ENCODE measurements around the gene SCN2A. TPM values are rescaled to one million over a fixed set of nuclear protein-coding genes. Genes with fewer than 3 reads are reported as not detected.
"Not testable (repeated sequence)": the region's sequence is repeated elsewhere in the genome, so short reads cannot be mapped to it uniquely, and the experiment has no call there.

The SCN2A gene
- total RNA-seq, 1 donor from 2014 or later = 0.56 TPM

DNA sequence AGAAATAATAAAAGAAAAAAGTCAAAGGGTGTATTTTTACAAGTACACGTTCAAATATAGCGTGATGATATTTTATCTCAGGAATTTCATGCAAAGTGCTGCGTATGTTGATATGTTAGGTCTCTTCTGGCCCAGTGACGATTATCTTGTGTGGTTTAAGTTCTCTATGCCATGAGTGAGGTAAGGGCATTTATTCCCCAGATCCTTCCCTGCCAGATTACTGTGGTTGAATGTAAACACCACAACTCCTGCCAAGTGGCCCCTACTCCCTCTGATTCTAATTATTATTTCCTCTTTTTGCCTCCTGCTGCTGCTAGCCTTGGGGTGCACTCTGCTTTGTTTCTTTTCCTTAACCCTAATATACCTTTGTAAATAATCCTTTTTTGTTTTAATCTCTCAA lies 12.2 kb downstream of the SCN2A start:
- no peak for DNase-seq (ENCODE audit: low read depth)

DNA sequence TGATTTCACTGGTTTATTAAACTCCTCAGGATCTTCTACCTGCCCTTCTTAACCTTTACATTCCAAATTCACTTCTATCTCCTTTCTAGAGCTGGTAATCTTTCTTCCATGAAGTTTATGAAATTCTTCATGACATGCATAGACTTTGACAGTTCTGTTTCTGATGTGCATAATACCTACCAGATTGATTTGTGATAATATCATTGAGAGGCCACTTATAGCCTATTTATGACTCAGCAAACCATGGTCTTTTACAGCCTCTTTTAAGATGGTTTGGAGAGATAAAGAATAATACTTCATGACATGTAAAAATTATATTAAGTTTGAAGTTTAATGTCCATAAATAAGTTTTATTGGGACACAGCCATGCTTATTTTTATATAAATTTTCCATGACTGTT lies 14.0 kb downstream of the SCN2A start:
- no peak for DNase-seq (ENCODE audit: low read depth)

DNA sequence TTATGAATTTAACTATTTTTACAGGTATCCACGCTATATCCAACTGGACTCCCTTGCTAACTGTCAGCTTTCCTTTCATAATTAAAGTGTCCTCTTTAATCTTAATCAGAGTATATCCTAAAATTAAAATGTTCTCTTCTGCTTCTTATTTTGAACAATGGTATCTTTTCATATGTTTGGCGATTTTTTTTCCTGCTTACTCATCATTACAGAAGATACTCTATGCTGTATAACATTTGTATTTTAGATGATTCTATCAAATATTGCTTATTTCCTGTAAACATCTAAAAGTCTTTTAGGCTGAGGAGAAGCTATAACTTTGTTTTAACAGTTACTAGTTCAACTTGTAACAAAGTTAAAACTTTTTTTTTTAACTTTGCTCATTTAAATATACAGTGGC lies 17.4 kb downstream of the SCN2A start:
- DNase-seq (ENCODE audit: low read depth) = no peak

DNA sequence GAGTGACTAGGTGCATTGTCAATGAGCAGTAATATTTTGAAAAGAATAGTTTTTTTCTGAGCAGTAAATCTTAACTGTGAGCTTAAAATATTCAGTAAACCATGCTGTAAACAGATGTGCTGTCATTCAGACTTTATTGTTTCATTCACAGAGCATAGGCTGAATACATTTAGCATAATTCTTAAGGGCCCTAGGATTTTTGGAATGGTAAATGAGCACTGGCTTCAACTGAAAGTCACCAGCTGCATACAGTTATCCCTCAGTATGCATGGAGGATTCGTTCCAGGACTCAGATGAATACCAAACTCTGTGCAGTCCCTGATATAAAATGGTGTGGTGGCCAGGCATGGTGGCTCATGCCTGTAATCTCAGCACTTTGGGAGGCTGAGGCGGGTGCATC lies 21.1 kb downstream of the SCN2A start:
- DNase-seq (ENCODE audit: low read depth) = not testable (repeated sequence)

DNA sequence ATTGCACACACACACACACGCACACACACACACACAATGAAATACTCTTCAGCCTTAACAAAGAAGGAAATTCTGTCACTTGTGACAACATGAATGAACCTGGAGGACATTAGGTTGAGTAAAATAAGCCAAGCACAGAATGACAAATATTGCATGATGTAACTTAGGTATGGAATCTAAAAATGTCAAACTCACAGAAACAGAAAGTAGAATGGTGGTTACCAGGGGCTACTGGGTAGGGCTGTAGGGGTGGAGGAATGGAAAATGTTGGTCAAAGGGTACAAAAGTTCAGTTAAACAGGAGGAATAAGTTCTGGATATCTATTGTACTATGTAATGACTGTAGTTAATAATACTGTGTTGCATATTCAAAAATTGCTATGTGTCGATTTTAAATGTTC lies 29.5 kb downstream of the SCN2A start:
- DNase-seq (ENCODE audit: low read depth) = no peak

DNA sequence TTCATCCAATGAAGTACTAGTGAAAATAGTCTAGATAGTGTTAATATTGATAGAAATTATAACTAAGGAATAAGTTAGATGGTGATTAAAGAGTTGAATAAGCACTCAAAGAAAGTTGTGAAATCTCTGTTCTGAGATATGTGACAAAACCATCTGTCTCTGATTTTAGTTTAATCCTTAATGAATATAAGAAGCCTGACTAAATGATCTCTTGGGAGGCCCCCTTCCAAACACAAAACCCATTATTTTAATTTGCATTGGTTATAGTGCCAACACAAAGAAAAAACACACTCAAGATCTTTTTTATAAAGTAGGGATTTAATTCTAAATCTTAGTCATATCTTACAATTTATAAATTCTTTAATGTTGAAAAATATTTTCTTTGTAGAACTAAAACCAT lies 34.0 kb downstream of the SCN2A start:
- no peak for DNase-seq (ENCODE audit: low read depth)

DNA sequence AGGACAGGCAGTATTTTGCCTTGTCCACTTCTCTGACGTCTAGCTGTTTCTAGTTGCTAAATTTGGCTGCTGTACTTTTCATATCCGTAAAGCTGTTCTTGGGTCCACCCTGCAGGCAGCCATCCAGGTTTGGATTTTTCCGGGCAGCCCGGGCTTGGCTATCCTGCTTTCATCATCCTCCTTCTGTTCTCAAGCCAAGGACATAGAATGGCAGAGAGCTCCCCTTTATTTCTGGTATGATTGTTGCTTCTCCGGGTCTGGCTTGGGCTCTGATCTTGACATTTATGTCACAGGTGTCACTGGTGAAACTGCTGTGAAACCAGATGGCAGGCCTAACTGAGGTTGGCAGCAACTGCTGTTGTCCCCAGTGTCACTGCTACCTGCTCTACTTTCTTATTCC lies 35.5 kb downstream of the SCN2A start:
- DNase-seq (ENCODE audit: low read depth) = peak; percentile 32

DNA sequence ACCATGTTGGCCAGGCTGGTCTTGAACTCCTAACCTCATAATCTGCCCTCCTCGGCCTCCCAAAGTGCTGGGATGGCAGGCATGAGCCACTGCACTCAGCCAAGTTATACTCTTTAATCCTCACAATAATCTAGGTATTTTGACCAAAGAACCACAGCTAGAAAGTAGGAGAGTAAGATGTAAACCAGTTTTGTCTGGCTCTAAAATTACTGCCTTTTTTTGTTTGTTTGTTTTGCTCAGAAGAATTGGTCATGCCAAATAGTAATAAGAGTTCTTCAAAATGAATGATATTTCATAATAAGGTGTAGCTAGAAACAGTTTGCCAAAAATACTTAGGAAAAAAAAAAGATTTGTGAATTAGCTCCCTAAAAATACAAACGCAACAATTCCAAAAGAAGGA lies 36.7 kb downstream of the SCN2A start:
- DNase-seq (ENCODE audit: low read depth) = no peak

DNA sequence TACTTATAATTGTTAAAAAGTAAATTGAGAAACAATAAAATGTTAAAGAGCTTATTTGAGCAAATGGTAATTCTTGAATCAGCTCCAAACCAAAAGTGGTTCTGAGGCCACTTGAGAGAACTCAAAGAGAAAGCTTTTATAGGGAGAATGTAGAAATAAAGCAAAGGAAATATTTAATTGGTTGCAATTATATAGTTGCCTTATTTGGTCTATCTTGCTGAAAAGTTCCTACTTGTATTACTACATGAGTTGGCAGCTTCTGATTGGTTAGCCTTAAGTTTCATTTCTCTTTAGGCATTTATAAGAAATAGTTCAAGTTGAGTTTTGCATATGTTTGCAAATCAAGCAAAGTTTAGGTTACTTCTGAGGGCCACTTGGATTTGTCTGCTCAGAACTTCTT lies 38.1 kb downstream of the SCN2A start:
- peak; percentile 5 for DNase-seq (ENCODE audit: low read depth)

DNA sequence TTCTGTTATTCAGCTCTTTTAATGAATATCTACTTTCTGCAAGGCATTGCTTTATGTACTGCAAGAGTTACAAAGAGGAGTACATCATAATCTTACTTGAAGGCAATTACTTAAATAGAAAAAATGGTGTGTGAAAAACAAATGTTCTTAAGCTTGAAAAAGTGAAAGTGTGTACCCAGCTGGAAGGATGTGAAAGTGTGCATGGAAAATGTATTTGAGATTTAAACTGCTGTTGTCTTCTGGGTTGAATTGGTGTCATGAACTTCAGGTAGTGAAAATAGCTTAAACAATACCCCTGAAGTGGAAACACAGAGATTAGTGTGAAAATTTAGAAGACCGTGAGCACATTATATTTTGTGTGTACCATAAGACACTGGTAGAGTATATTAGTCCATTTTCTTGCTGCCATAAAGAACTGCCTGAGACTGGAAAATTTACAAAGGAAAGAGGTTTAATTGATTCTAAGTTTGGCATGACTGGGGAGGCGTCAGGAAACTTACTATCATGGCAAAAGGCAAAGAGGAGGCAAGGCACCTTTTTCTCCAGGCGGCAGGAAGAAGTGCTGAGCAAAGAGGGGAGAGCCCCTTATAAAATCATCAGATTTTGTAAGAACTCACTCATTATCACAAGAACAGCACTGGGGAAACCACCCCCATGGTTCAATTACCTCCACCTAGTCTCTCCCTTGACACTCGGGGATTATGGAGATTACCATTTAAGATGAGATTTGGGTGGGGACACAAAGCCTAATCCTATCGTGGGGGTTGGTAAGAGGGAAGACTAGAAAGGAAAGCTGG lies 38.8 kb downstream of the SCN2A start:
- no peak for DNase-seq (ENCODE audit: low read depth)

DNA sequence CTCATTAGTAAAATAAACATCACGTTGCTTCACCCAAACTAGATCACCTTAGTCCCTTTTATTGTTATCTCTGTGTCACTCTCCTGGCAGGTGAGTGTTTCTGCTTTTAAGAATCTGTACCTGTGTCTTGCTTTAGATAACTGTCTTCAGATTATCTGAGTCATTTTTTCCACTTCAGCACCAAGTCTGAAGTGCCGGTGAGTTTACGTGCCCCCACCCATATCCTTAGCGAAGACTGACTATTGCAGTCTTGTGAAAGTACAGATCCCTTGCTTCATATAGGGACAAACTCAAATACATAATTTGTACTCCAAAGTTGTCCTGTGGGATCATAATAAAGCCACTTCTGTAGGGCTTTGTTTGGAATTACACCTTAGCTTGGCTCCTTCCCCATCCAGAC lies 41.1 kb downstream of the SCN2A start:
- no peak for DNase-seq (ENCODE audit: low read depth)

DNA sequence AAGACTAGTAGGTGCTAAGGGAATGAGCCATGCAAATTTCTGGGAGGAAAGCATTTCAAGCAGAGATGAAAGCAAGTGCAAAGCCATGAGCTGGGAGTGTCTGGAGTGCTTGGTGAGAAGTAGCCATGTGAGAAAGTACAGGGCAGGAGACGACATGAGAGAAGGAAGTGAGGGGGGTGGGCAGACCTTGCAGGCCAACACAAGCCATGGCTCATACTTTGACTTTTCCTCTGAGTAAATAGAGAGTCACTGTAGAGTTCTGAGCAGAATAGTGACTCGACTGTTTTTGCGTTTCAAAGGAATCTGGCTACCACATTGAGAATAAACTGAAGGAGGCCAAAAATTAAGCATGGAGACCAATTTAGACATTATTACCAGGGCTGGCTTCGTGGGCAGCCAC lies 42.2 kb downstream of the SCN2A start:
- no peak for DNase-seq (ENCODE audit: low read depth)

DNA sequence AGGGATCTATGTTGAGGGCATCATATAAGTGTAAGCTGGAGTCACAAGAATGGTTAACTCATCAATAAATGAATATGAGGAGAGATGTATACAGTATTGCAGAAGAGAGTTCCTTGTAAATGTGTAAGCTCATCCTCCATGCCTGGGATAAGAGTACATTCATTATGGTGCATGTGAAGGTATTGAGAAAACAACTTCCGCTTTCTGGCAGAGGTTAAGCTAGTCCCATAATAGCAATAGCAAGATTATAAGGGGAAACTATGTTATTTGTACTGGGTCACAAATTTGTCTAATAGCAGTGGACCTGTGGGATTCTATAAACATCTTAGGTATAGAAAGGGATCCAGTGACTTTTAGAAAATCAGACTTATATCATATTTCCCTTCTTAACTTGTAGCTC lies 44.1 kb downstream of the SCN2A start:
- no peak for DNase-seq (ENCODE audit: low read depth)

DNA sequence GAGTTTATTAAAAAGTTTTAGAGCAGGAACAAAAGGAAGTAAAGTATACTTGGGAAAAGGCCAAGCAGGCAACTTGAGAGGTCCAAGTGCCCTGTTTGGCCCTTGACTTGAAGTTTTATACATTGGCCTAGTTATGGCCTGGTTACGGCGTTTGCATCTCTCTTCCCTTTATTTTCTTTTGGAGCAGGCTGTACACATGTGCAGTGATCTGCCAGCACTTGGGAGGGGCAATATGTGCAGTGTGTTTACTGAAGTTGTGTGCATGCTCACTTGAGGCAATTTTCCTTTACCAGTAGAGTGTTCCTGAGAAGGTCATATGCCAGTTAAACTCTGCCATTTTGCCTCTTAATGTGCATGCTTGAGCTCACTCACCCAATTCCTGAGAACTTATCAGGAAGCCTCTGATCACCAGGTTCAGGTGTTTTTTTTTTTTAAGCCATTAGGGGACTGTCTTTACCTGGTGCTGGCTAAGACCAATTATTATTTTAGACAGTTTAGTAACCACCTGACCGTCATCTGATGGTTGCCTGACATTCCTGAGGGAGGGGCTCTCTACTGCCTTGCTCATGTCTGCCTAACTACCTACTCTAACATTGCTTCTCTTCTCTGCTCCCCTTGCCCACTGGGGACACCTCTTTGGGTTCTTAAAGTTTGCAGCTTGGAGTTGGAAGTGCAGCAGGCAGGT lies 48.0 kb downstream of the SCN2A start:
- DNase-seq (ENCODE audit: low read depth) = no peak

DNA sequence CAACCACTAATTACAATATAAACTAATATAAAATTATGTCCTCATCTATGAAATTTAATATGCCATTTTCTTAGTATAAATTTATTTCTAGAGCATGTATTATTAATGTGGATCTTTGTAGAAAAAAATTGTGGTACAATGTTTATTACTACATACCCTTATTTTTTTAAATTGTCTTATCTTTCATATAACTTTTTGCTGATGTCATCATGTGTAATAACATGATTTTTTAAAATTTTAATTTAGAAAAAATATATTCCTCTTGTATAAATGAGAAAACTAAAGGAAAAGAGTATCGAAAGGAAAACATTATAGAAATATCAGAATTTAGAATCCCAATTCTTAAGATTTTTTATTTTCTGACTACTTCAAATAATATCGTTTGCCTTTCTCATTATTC lies 49.9 kb downstream of the SCN2A start:
- DNase-seq (ENCODE audit: low read depth) = no peak

DNA sequence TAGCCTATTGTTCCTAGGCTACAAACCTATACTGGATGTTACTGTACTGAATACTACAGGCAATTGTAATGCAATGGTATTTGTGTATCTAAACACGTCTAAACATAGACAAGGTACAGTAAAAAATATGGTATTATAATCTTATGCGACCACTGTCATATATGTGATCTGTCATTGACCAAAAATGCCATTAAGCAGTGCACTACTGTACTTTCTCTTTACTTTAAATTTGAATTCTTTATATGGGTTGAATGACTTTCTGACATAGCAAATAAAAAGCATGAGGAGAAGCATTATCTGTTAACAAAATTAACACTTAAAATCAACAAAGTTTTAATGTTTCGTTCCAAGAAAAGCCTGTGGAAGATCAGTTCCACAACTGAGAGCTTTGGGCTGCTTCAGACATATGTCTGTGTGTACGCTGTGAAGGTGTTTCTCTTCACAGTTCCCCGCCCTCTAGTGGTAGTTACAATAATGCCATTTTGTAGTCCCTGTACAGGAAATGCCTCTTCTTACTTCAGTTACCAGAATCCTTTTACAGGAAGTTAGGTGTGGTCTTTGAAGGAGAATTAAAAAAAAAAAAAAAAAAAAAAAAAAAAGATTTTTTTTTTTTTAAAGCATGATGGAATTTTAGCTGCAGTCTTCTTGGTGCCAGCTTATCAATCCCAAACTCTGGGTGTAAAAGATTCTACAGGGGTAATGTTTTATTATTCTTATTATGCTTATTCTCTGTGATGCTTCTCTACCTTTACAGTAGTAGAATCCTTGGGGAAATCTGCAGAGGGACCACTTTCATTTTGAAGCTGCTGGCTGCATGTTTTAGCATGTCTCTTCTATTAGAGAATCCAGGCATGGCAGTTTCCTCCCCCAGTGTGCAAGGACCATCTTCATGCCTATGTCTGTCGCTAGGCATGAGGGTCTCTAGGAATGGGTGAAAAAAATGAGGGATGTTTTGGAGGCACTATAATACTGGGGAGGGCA lies 54.5 kb downstream of the SCN2A start:
- DNase-seq (ENCODE audit: low read depth) = peak; percentile 89

DNA sequence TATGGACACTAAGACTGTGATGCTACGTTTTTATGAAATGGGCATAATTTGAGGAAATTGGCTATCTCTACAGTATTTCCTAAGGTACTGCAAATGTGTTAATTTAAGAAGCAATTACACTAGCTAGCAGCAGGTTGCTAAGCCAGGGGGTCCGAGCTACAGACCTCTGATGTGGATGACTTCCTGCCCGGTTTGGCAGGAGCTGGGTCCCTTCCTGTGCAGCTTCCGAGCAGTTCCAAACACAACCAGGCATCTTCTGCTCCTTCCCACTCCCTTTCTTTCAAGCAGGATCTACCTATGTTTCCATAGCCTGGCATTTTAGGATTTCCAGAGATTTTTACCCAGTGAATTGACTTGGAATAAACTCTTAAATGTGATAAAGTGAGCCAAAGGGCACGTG lies 55.7 kb downstream of the SCN2A start:
- no peak for DNase-seq (ENCODE audit: low read depth)

DNA sequence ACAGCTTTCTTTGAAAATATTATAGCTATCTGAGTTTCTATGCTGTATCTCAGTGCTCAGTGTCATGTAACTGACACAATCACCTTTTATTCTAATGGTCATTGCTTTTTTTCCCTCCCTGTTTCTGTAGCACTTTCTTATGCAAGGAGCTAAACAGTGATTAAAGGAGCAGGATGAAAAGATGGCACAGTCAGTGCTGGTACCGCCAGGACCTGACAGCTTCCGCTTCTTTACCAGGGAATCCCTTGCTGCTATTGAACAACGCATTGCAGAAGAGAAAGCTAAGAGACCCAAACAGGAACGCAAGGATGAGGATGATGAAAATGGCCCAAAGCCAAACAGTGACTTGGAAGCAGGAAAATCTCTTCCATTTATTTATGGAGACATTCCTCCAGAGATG lies 56.4 kb downstream of the SCN2A start:
- no peak for DNase-seq (ENCODE audit: low read depth)

DNA sequence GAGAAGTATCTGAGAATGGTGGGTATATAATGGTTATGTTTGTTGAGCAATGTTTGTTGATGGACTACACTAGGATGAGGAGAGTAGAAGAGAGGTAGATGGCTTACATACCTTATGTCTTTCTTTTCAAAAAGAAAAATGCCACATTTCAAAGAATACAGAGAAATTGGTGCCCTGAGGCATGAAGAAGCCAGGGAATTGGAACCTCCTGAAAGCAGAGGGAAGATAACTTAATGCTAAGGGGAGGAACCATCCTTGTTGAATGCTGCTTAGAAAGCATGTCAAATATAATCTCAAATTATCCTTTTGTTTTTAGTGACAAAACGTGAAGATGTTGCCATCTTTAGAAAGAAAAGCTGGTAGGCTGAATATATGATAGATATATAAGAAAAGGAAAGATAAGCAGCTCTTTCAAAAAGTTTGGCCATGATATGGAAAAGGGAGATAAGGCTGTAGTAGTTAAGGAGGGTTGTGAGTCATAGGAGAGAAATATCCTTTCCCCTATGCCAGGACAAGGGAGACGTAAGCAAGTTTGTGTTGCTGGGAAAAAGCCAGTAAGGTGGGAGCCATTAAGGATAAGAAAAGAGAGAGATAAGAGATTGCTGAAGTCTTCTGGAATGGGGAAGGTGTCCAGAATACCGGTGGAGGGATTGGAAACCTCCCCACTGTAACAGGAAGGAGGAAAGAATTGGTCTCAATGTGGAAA lies 66.3 kb downstream of the SCN2A start:
- DNase-seq (ENCODE audit: low read depth) = no peak

DNA sequence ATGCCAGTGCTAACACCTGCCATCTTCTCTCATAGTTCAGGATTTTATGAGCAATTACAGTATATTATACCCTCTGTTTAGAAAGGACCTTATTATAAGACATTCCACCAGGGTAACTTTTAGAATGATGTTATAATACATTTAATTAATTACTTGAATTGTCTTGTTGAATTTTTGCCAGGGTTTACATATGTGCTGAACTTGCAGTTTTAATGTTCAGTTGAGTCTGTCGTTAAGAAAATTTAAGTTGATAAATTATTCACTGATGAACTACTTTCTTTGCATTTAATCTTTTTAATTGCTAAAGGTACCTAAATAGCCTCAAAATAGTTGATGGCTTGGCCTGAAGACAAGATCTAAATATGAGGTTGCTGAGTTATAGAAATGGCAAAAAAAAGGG lies 68.1 kb downstream of the SCN2A start:
- DNase-seq (ENCODE audit: low read depth) = no peak

DNA sequence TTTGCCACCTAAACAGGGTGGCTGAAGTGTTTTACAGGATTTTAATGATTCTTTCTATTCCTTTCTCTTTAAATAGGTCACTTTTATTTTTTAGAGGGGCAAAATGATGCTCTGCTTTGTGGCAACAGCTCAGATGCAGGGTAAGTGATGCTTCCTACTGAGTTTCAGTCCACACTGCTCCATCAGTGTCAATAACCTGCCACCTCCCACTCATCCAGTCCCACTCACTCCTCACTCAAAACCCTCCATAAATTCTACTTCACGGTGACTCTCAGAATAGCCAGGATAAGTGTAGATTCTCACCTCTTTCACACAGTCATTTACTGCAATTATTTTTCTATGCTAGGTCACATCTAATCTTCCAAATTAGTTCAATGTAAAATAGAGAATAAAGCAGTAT lies 72.7 kb downstream of the SCN2A start:
- DNase-seq (ENCODE audit: low read depth) = no peak

All from myocyte (in vitro differentiated cells).